ENCODE measurements around the gene PARP3. TPM values are rescaled to one million over a fixed set of nuclear protein-coding genes. Genes with fewer than 3 reads are reported as not detected.

The PARP3 gene
- total and polyA plus RNA-seq, 9 of the 15 experiments (the other 6 are each of a cell fraction or from before 2014, with no cell fraction given): 0.46 to 6.6 (median 4.5) TPM

GRCh38 chr3:51955893-51956770 lies 14.0 kb downstream of the PARP3 start:
- no peaks in the 10 kb centered on the region for H3K9me1 ChIP-seq (ENCODE audit: control insufficient read depth, insufficient read depth, low read length)
- no peaks in the 10 kb centered on the region for H3K79me2 ChIP-seq (ENCODE audit: control insufficient read depth, insufficient read depth, low read length)
- H3K4me3 ChIP-seq: no peak overlapping the region
- peak; percentile 29; the same call in 2 of the 3 replicates for ATAC-seq
- ChIA-PET CTCF (ENCODE audit: low intra/inter-chr PET ratio) (no interaction called here), POLR2A (no interaction called here)
- no peak overlapping the region for H3K9ac ChIP-seq (ENCODE audit: insufficient read depth in 1 of 2, low read depth in 2 of 2, low read length in 2 of 2)
- intact Hi-C loops (cut with micrococcal nuclease): no loop called here
- no peak for FAIRE-seq
- no peak for DNase-seq (ENCODE audit: extremely low read depth in 1 of 4, low spot score in 3 of 4)
- H3K27ac ChIP-seq (ENCODE audit: extremely low read depth, low read depth, low read length): no peak overlapping the region
- no peaks in the 10 kb centered on the region for H3K36me3 ChIP-seq (ENCODE audit: control insufficient read depth, insufficient read depth, low read length)
- peaks cover 0 to 13% of the 10 kb centered on the region in 2 experiments; a peak in 2 of 5 replicates for H3K4me1 ChIP-seq (replicated peaks in 1 of 2; ENCODE audit: control insufficient read depth in 2 of 2, insufficient read depth in 2 of 2, low read length in 2 of 2)
- in situ Hi-C loops (cut with MboI): no loop called here
- no peak overlapping the region for H2AFZ ChIP-seq (ENCODE audit: low read depth, low read length)
- peaks cover 0 to 4% of the 10 kb centered on the region in 2 experiments; a peak in 2 of 5 replicates for H3K27me3 ChIP-seq (ENCODE audit: control insufficient read depth in 2 of 2, insufficient read depth in 2 of 2, low read length in 2 of 2)
- 71% methylated on average over 32 of the region's 97 CpGs for WGBS (ENCODE audit: insufficient coverage, low coverage, missing lambda C conversion rate)
- no TSS peak for BruUV-seq (replicated peaks)
- no peaks in the 10 kb centered on the region for H3K9me3 ChIP-seq (replicated peaks; ENCODE audit: control insufficient read depth, insufficient read depth, low read depth, low read length)
- no peak overlapping the region for H3K4me2 ChIP-seq (ENCODE audit: insufficient read depth, low read length)
- no peaks in the 10 kb centered on the region for H4K20me1 ChIP-seq (replicated peaks; ENCODE audit: control insufficient read depth, insufficient read depth, low read length)
- TF ChIP-seq ATF3 (IDR thresholded peaks at IDR 0.05) (no peak), ATF3 (CRISPR knock-in tag; conservative IDR thresholded peaks at IDR 0.05) (no peak), ZNF639 (CRISPR knock-in tag; conservative IDR thresholded peaks at IDR 0.05 in 1 of 2, IDR thresholded peaks at IDR 0.05 in 1 of 2) (no peak), USF2 (CRISPR knock-in tag; IDR thresholded peaks at IDR 0.05) (no peak), ZBTB1 (CRISPR knock-in tag; IDR thresholded peaks at IDR 0.05; ENCODE audit: borderline replicate concordance, low read depth) (no peak), KLF6 (CRISPR knock-in tag; IDR thresholded peaks at IDR 0.05; ENCODE audit: borderline replicate concordance) (no peak), ETV6 (IDR thresholded peaks at IDR 0.05; ENCODE audit: borderline replicate concordance in 1 of 2, low read depth in 2 of 2, low read length in 1 of 2) (no peak), ETV6 (CRISPR knock-in tag; IDR thresholded peaks at IDR 0.05; ENCODE audit: borderline replicate concordance) (no peak), FOXJ2 (tag; IDR thresholded peaks at IDR 0.05) (no peak), TCFL5 (CRISPR knock-in tag; conservative IDR thresholded peaks at IDR 0.05) (no peak), ZHX1 (conservative IDR thresholded peaks at IDR 0.05; ENCODE audit: low read length) (no peak), ZNF699 (CRISPR knock-in tag; IDR thresholded peaks at IDR 0.05; ENCODE audit: insufficient replicate concordance) (no peak)
